Neuronal stem cell (in vitro differentiated cells): ENCODE measurements around the gene CAPRIN2.

Source experiments
- DNase-seq: peaks from one replicate; pipeline ENCODE4 v3.0.0-alpha.2; 2013; ENCODE audit warnings: low spot score
- H2AFZ ChIP-seq: one replicate; pipeline ENCODE4 v1.6.1; 2013; ENCODE audit warnings: mild to moderate bottlenecking, low read length, inconsistent platforms
- H2AK5ac ChIP-seq: 2 replicates; pipeline ENCODE4 v1.6.1; 2013; ENCODE audit warnings: low read depth, mild to moderate bottlenecking, inconsistent platforms, low read length, moderate library complexity, mixed read lengths
- H2BK120ac ChIP-seq: 2 replicates; pipeline ENCODE4 v1.6.1; 2013; ENCODE audit warnings: low read depth, mild to moderate bottlenecking, inconsistent platforms, low read length, moderate library complexity, mixed read lengths
- H2BK12ac ChIP-seq: one replicate; pipeline ENCODE4 v1.6.1; 2013; ENCODE audit warnings: low read length, inconsistent platforms
- H2BK15ac ChIP-seq: 2 replicates; pipeline ENCODE4 v1.6.1; 2013; ENCODE audit warnings: mild to moderate bottlenecking, low read length, inconsistent platforms, mixed read lengths
- H2BK5ac ChIP-seq: one replicate; pipeline ENCODE4 v1.6.1; 2013; ENCODE audit warnings: inconsistent platforms, mild to moderate bottlenecking, low read length, moderate library complexity
- H3K14ac ChIP-seq: one replicate; pipeline ENCODE4 v1.6.1; 2013; ENCODE audit warnings: low read length, inconsistent platforms
- H3K18ac ChIP-seq: 2 replicates; pipeline ENCODE4 v1.6.1; 2013; ENCODE audit warnings: low read length, inconsistent platforms
- H3K23ac ChIP-seq: 2 replicates; pipeline ENCODE4 v1.6.1; 2013; ENCODE audit warnings: low read depth, mild to moderate bottlenecking, mixed read lengths, low read length, inconsistent platforms; ENCODE audit not compliant: poor library complexity
- H3K27ac ChIP-seq: replicated peaks from 3 replicates; pipeline ENCODE4 v1.5.1; 2013; ENCODE audit warnings: low read length, inconsistent platforms
- H3K27me3 ChIP-seq, 3 experiments: 2 replicates each; pipeline ENCODE4 v1.6.1; 2013; ENCODE audit warnings: low read length in 3 of 3, mild to moderate bottlenecking in 2 of 3, inconsistent platforms in 1 of 3, low read depth in 1 of 3, mixed read lengths in 1 of 3, moderate library complexity in 1 of 3; ENCODE audit not compliant: control insufficient read depth in 3 of 3, insufficient read depth in 3 of 3
- H3K36me3 ChIP-seq, 2 donors: replicated peaks in 1 of 2; 2 replicates each; pipeline ENCODE4 v1.6.1; 2013; ENCODE audit warnings: low read length in 2 of 2; ENCODE audit not compliant: control insufficient read depth in 2 of 2, insufficient read depth in 2 of 2
- H3K4ac ChIP-seq: 2 replicates; pipeline ENCODE4 v1.6.1; 2013; ENCODE audit warnings: inconsistent platforms, mild to moderate bottlenecking, low read length, moderate library complexity
- H3K4me1 ChIP-seq, 2 donors: 1 replicate in 1 of 2; 2 replicates in 1 of 2; pipeline ENCODE4 v1.6.1; 2013; ENCODE audit warnings: low read length in 2 of 2, low read depth in 1 of 2; ENCODE audit not compliant: control insufficient read depth in 2 of 2, insufficient read depth in 1 of 2
- H3K4me2 ChIP-seq: one replicate; pipeline ENCODE4 v1.6.1; 2013; ENCODE audit warnings: mild to moderate bottlenecking, low read length, inconsistent platforms; ENCODE audit not compliant: insufficient read depth, poor library complexity, severe bottlenecking
- H3K4me3 ChIP-seq, 2 donors: 2 replicates each; pipeline ENCODE4 v1.5.1; 2013; ENCODE audit warnings: low read length in 2 of 2, mild to moderate bottlenecking in 2 of 2, inconsistent platforms in 1 of 2, moderate library complexity in 1 of 2
- H3K79me1 ChIP-seq: one replicate; pipeline ENCODE4 v1.6.1; 2013; ENCODE audit warnings: low read depth, mild to moderate bottlenecking, inconsistent platforms, low read length, moderate library complexity
- H3K9ac ChIP-seq: one replicate; pipeline ENCODE4 v1.6.1; 2013; ENCODE audit warnings: mild to moderate bottlenecking, low read depth, low read length, inconsistent platforms; ENCODE audit not compliant: poor library complexity
- H3K9me3 ChIP-seq, 2 donors: replicated peaks in 1 of 2; 2 replicates each; pipeline versions ENCODE3 to v1.6.1; 2013; ENCODE audit warnings: low read length in 2 of 2, mild to moderate bottlenecking in 2 of 2, inconsistent platforms in 1 of 2, low read depth in 1 of 2, mixed read lengths in 1 of 2, moderate library complexity in 1 of 2; ENCODE audit not compliant: control insufficient read depth in 2 of 2, insufficient read depth in 1 of 2
- H4K8ac ChIP-seq: one replicate; pipeline ENCODE4 v1.6.1; 2013; ENCODE audit warnings: low read depth, mild to moderate bottlenecking, inconsistent platforms, low read length, moderate library complexity
- H4K91ac ChIP-seq: one replicate; pipeline ENCODE4 v1.6.1; 2013; ENCODE audit warnings: low read length, low read depth, mild to moderate bottlenecking, inconsistent platforms; ENCODE audit not compliant: poor library complexity
- WGBS, 2 donors: extraction: QIAGEN DNeasy Blood & Tissue Kit; methylation state at CpG; one replicate each; pipeline ENCODE4 v1.1.7; 2013; ENCODE audit warnings: missing lambda C conversion rate in 2 of 2, mixed read lengths in 1 of 2; ENCODE audit not compliant: insufficient read length in 2 of 2, insufficient replicate concordance in 1 of 2; ENCODE audit errors: extremely low coverage in 2 of 2; 5-methylcytosine and 5-hydroxymethylcytosine counted together

The CAPRIN2 gene

GRCh38 chr12:30691122-30691879 lies 63.5 kb downstream of the CAPRIN2 start:
- no peak overlapping the region for H3K4me3 ChIP-seq
- H3K23ac ChIP-seq, result no peak overlapping the region
- H2AK5ac ChIP-seq, result no peak overlapping the region
- WGBS, 2 donors, result no CpG with 5 or more reads among the region's 4 CpGs
- no peak overlapping the region for H3K18ac ChIP-seq
- H3K36me3 ChIP-seq, result peaks cover 0 to 15% of the 10 kb centered on the region in 2 donors
- DNase-seq, result no peak
- no peak overlapping the region for H3K4me2 ChIP-seq
- H2BK120ac ChIP-seq, result no peak overlapping the region
- H4K91ac ChIP-seq, result no peak overlapping the region
- no peak overlapping the region for H2BK12ac ChIP-seq
- no peak overlapping the region for H3K4ac ChIP-seq
- no peak overlapping the region for H3K14ac ChIP-seq
- no peak overlapping the region for H3K27ac ChIP-seq
- peaks cover 0 to 8% of the 10 kb centered on the region in 2 donors for H3K4me1 ChIP-seq
- H2BK5ac ChIP-seq, result no peak overlapping the region
- H4K8ac ChIP-seq, result no peak overlapping the region
- no peaks in the 10 kb centered on the region for H3K9me3 ChIP-seq
- H2AFZ ChIP-seq, result no peak overlapping the region
- H3K9ac ChIP-seq, result no peak overlapping the region
- H3K79me1 ChIP-seq, result peaks cover 6% of the 10 kb centered on the region
- no peaks in the 10 kb centered on the region for H3K27me3 ChIP-seq
- H2BK15ac ChIP-seq, result no peak overlapping the region

- no peak overlapping the region for H3K4ac ChIP-seq
- no peak overlapping the region for H2AK5ac ChIP-seq
- no peak for DNase-seq
- H3K27me3 ChIP-seq, result no peaks in the 10 kb centered on the region
- no peak overlapping the region for H2BK5ac ChIP-seq
- no peak overlapping the region for H3K4me2 ChIP-seq
- no peak overlapping the region for H3K14ac ChIP-seq
- no peak overlapping the region for H3K9ac ChIP-seq
- H4K8ac ChIP-seq, result no peak overlapping the region
- peaks cover 0 to 39% of the 10 kb centered on the region in 2 donors for H3K36me3 ChIP-seq
- no peak overlapping the region for H3K23ac ChIP-seq
- H3K4me1 ChIP-seq, result peaks cover 0 to 1% of the 10 kb centered on the region in 2 donors
- H4K91ac ChIP-seq, result no peak overlapping the region
- H2BK120ac ChIP-seq, result no peak overlapping the region
- H2BK15ac ChIP-seq, result no peak overlapping the region
- H3K9me3 ChIP-seq, result no peaks in the 10 kb centered on the region
- no CpG with 5 or more reads among the region's 2 CpGs for WGBS, 2 donors
- H2AFZ ChIP-seq, result no peak overlapping the region
- no peak overlapping the region for H3K18ac ChIP-seq
- no peaks in the 10 kb centered on the region for H3K79me1 ChIP-seq
- H2BK12ac ChIP-seq, result no peak overlapping the region
- no peak overlapping the region for H3K4me3 ChIP-seq
- H3K27ac ChIP-seq, result no peak overlapping the region
Measured at GRCh38 chr12:30687265-30687986, 67.3 kb downstream of the CAPRIN2 start.

- Histone ChIP-seq H3K9ac (no peak overlapping the region), H3K4me2 (no peak overlapping the region), H3K79me1 (no peaks in the 10 kb centered on the region), H2BK5ac (no peak overlapping the region), H4K8ac (no peak overlapping the region), H2BK15ac (no peak overlapping the region), H3K36me3 (peaks cover 0 to 77% of the 10 kb centered on the region in 2 donors), H3K18ac (no peak overlapping the region), H3K4me1 (no peaks in the 10 kb centered on the region), H3K27me3 (no peaks in the 10 kb centered on the region), H3K23ac (no peak overlapping the region), H3K4ac (no peak overlapping the region), H4K91ac (no peak overlapping the region), H2BK12ac (no peak overlapping the region), H2AFZ (no peak overlapping the region), H3K14ac (no peak overlapping the region), H3K4me3 (no peak overlapping the region), H2AK5ac (no peak overlapping the region), H2BK120ac (no peak overlapping the region), H3K27ac (no peak overlapping the region), H3K9me3 (peaks cover 0 to 2% of the 10 kb centered on the region in 2 donors)
- no peak for DNase-seq
- WGBS, 2 donors, result no CpG with 5 or more reads among the region's 1 CpG
Measured at GRCh38 chr12:30679241-30679640, 75.5 kb downstream of the CAPRIN2 start.

- Histone ChIP-seq H3K4me1 (no peaks in the 10 kb centered on the region), H3K27ac (no peak overlapping the region)
- WGBS, 2 donors, result no CpG with 5 or more reads among the region's 1 CpG
Measured at GRCh38 chr12:30678221-30678620, 76.5 kb downstream of the CAPRIN2 start.

More at GRCh38 chr12:30678221-30678620, 76.5 kb downstream of the CAPRIN2 start:
- no peak overlapping the region for H3K4me2 ChIP-seq
- H3K18ac ChIP-seq, result no peak overlapping the region
- no peak overlapping the region for H3K4me3 ChIP-seq
- H3K9me3 ChIP-seq, result peaks cover 0 to 2% of the 10 kb centered on the region in 2 donors
- no peak overlapping the region for H3K23ac ChIP-seq
- H3K4ac ChIP-seq, result no peak overlapping the region
- H2BK15ac ChIP-seq, result no peak overlapping the region
- H3K14ac ChIP-seq, result no peak overlapping the region
- H4K91ac ChIP-seq, result no peak overlapping the region
- no peak overlapping the region for H3K9ac ChIP-seq
- no peak overlapping the region for H2AFZ ChIP-seq
- no peak overlapping the region for H2BK120ac ChIP-seq
- H4K8ac ChIP-seq, result no peak overlapping the region
- H3K36me3 ChIP-seq, result peaks cover 0 to 77% of the 10 kb centered on the region in 2 donors
- no peaks in the 10 kb centered on the region for H3K27me3 ChIP-seq
- no peaks in the 10 kb centered on the region for H3K79me1 ChIP-seq
- H2BK5ac ChIP-seq, result no peak overlapping the region
- no peak overlapping the region for H2BK12ac ChIP-seq
- DNase-seq, result no peak
- H2AK5ac ChIP-seq, result no peak overlapping the region
